Measurements from ENCODE around the gene PTPRK.

Gene PTPRK

GRCh38 chr6:128144320-128144719 is 376.1 kb downstream of the PTPRK start:
- H3K27me3 ChIP-seq (replicated peaks; ENCODE audit: control insufficient read depth, insufficient read depth, low read length), result no peaks in the 10 kb centered on the region
- H3K36me3 ChIP-seq (ENCODE audit: control insufficient read depth, insufficient read depth, low read length), result no peaks in the 10 kb centered on the region
- no peak overlapping the region for H3K4me3 ChIP-seq (replicated peaks; ENCODE audit: low read depth, low read length)
- DNase-seq (ENCODE audit: extremely low read depth, insufficient read length), result no peak
- TF ChIP-seq CTCF (IDR thresholded peaks at IDR 0.05; ENCODE audit: insufficient read depth, low read length, poor library complexity, severe bottlenecking), result no peak

DNA sequence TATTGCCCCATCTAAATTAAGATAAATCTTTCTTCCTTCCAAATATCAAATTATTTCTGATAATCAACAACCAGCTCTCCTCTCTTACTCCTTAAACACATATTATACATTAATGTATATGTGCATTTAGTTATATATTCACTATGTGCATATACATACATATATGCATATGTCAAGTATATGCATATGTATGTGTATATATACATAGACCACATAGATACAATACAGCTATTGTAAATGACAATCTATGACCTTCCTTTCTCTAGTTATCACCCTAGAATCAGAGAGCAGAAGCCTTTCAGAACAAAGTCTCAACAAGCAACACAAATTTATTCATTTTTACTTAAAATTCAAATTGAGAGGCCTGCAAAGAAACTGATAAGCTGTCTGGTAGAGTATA is 378.5 kb downstream of the PTPRK start:
- no peaks in the 10 kb centered on the region for H3K36me3 ChIP-seq (ENCODE audit: control insufficient read depth, insufficient read depth, low read length)
- TF ChIP-seq CTCF (IDR thresholded peaks at IDR 0.05; ENCODE audit: insufficient read depth, low read length, poor library complexity, severe bottlenecking), result no peak
- no peaks in the 10 kb centered on the region for H3K27me3 ChIP-seq (replicated peaks; ENCODE audit: control insufficient read depth, insufficient read depth, low read length)
- H3K4me3 ChIP-seq (replicated peaks; ENCODE audit: low read depth, low read length), result no peak overlapping the region
- DNase-seq (ENCODE audit: extremely low read depth, insufficient read length), result no peak

- no peak for DNase-seq (ENCODE audit: extremely low read depth, insufficient read length)
- Histone ChIP-seq H3K27me3 (replicated peaks; ENCODE audit: control insufficient read depth, insufficient read depth, low read length) (no peaks in the 10 kb centered on the region), H3K4me3 (replicated peaks; ENCODE audit: low read depth, low read length) (no peak overlapping the region), H3K36me3 (ENCODE audit: control insufficient read depth, insufficient read depth, low read length) (no peaks in the 10 kb centered on the region)
- TF ChIP-seq CTCF (IDR thresholded peaks at IDR 0.05; ENCODE audit: insufficient read depth, low read length, poor library complexity, severe bottlenecking), result no peak
Observed at GRCh38 chr6:128139519-128139918, 380.9 kb downstream of the PTPRK start.

- H3K4me3 ChIP-seq (replicated peaks; ENCODE audit: low read depth, low read length), result no peak overlapping the region
- no peak for TF ChIP-seq CTCF (IDR thresholded peaks at IDR 0.05; ENCODE audit: insufficient read depth, low read length, poor library complexity, severe bottlenecking)
- no peaks in the 10 kb centered on the region for H3K27me3 ChIP-seq (replicated peaks; ENCODE audit: control insufficient read depth, insufficient read depth, low read length)
- no peaks in the 10 kb centered on the region for H3K36me3 ChIP-seq (ENCODE audit: control insufficient read depth, insufficient read depth, low read length)
- DNase-seq (ENCODE audit: extremely low read depth, insufficient read length), result no peak
Observed at GRCh38 chr6:128138694-128139093, 381.7 kb downstream of the PTPRK start.

GRCh38 chr6:128135325-128135724 is 385.1 kb downstream of the PTPRK start:
- Histone ChIP-seq H3K27me3 (replicated peaks; ENCODE audit: control insufficient read depth, insufficient read depth, low read length) (no peaks in the 10 kb centered on the region), H3K4me3 (replicated peaks; ENCODE audit: low read depth, low read length) (no peak overlapping the region), H3K36me3 (ENCODE audit: control insufficient read depth, insufficient read depth, low read length) (no peaks in the 10 kb centered on the region)
- no peak for TF ChIP-seq CTCF (IDR thresholded peaks at IDR 0.05; ENCODE audit: insufficient read depth, low read length, poor library complexity, severe bottlenecking)
- no peak for DNase-seq (ENCODE audit: extremely low read depth, insufficient read length)

GRCh38 chr6:128131566-128131965 is 388.8 kb downstream of the PTPRK start:
- Histone ChIP-seq H3K27me3 (replicated peaks; ENCODE audit: control insufficient read depth, insufficient read depth, low read length) (no peaks in the 10 kb centered on the region), H3K36me3 (ENCODE audit: control insufficient read depth, insufficient read depth, low read length) (no peaks in the 10 kb centered on the region), H3K4me3 (replicated peaks; ENCODE audit: low read depth, low read length) (no peak overlapping the region)
- DNase-seq (ENCODE audit: extremely low read depth, insufficient read length), result no peak
- no peak for TF ChIP-seq CTCF (IDR thresholded peaks at IDR 0.05; ENCODE audit: insufficient read depth, low read length, poor library complexity, severe bottlenecking)
